ENCODE data around the gene SOWAHD.
"Not testable (repeated sequence)": the region's sequence is repeated elsewhere in the genome, so short reads cannot be mapped to it uniquely, and the experiment has no call there.

The SOWAHD gene, protein sequence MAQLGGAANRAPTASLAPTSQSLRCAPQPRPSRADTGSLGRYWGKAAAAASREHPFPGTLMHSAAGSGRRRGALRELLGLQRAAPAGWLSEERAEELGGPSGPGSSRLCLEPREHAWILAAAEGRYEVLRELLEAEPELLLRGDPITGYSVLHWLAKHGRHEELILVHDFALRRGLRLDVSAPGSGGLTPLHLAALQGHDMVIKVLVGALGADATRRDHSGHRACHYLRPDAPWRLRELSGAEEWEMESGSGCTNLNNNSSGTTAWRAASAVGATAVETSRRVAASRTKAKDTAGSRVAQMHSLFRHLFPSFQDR

DNA sequence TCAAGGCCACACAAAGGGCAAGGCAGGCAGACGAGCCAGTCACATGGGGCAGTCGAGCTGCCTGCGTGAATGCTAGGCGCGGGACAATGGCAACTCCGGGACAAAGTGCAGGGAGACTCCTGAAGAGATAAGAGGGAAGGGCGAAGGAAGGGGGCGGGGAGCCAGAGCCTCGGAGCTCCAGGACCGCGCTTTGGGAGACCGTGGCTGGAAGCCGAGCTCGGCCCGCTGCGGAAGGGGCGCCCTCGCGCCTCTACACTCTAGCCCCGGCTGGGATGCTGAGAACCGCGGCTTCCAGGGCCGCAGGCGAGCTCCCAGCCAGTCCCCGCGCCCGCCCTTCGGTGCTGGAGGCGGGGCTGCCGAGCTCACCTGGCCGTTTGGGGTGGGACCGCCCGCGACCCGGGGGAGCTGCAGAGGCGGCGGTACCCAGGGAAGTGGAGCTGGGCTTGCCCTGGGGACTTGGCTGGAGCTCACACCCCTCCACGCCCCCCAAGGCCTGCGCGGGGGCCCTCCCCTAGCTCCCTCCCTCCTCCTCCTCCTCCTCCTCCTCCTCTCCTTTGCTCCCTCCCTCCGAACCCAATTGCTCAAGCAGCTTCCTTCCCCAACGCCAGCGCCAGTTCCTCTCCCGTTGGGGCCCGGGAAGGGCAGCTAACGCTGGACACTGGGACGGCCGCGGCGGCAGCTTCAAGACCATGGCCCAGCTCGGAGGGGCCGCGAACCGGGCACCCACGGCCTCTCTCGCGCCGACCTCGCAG, at the start of gene SOWAHD:
Gene SOWAHD, plus strand, starts transcription at position 610 of the 752 bp plus-strand sequence. Its CDS starts 80 bp downstream, at position 690.
- DNase-seq, result peak; percentile 18 to 25

DNA sequence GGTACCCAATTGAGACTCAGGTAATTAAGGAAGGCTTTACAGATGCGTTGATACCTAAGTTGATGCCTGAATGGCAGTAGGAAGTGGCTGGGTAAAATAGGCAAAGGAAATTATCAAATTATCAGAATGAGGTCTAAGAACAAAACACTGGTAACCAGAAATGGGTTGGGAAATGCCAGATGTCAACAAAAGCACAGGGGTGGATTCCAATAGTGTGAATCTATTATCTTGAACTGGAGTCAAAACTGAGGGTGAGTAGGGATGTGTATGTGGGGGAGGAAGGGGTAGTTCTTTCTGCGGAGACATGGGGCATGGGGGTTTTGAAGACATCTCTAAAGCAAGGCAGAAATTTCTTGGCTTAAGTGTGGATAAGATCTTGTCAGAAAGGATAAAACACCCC, 49.5 kb upstream of the SOWAHD start:
- no peak for DNase-seq

DNA sequence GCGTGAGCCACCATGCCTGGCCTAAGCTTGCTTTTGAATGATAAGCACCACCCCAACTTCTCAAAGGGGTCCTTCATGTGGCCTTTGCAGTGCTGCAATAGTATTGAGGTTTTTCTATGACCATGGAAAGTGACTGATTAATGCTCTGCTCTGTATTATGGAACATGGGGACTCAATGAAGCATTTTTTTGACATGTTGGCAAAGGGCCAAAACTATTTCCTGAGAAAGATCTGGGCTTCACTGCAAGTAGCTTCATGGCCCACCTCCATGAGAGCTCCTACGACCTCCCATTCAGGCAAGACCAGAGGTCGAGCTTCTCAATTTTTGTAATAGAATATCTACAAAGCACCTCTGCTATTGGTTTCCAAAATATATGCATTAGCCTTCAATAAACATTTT, 48.8 kb upstream of the SOWAHD start:
- no peak for DNase-seq

DNA sequence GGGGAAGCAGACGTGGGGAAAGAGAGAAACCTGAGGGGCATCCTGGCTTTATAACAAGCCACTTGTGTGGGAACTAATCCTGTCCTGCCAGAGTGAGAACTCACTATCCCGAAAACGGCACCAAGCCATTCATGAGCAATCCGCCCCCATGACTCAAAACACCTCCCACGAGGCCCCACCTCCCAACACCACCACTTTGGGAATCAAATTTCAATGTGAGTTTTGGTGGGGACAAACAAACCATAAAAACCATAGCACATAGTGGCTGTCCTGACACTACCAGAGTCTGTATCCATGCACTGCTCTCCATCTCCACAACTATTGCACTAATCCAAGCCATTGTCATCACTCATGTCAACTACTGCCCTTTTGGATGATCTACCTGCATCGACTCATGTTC, 36.9 kb upstream of the SOWAHD start:
- no peak for DNase-seq

DNA sequence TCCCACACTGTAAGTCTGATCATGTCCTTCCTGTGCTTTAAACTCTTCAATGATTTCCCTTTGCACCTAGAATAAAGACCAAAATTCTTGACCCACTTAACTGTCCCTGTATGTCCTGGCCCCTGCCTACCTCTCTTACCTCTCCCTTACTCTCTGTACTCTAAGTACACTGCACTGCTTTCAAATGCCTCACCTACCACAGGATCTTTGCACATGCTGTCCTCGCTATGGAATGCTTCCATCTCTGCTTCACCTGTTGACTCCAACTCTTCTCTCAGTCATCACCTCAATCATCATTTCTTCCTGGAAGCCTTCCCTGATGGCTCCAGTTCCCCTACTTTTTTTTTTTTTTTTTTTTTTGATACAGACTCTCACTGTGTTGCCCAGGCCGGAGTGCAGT, 36.5 kb upstream of the SOWAHD start:
- DNase-seq, result no peak

DNA sequence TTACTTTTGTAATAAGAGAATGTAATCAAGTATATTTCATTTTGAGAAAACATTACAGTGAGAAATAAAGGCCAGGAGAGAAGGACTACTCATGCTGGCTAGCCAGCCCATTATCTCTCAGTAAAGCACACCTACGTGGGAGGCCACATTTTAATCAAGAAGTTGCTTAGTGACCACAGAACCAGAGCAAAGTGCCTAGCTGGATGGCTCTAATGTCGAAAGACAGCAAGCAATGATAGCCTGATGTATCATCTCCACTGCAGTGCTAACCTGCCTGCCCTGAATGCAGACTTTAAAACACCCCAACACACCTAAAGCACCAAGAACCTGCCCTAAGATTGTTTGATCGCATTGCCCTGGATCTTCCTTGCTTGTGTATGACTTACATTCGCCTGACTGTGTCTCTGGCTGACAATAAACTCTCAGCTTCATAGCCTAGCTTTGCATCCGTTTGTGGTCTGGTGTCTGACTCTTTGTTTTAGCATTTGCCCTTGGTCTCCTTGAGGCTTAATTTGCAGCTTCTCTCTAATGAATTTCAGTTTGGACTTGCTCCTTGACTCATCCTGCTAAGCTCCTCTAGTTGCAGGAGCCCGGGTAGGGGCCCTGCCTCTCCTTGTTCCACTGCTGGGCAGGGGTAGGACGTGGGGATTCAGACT, 31.4 kb upstream of the SOWAHD start:
- no peak for DNase-seq

DNA sequence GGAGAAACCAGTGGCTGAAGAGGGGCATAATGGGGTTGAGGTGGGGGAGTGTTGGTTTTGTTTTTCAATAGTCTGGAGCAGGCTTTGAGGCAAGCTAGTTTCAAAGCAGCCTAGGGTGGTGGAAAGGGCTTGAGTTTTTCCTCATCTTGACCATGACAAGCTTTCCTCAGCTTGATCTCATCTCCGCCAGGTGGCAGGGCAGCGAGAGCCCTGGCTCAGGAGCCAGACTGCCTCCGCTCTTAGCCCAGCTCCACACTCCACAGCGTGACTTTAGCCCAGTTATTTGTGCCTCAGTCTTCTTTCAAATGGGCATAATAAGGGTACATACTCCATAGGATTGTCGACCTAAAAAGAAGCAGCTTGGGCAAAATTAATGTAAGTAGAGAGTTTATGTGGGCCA, 29.9 kb upstream of the SOWAHD start:
- no peak for DNase-seq

DNA sequence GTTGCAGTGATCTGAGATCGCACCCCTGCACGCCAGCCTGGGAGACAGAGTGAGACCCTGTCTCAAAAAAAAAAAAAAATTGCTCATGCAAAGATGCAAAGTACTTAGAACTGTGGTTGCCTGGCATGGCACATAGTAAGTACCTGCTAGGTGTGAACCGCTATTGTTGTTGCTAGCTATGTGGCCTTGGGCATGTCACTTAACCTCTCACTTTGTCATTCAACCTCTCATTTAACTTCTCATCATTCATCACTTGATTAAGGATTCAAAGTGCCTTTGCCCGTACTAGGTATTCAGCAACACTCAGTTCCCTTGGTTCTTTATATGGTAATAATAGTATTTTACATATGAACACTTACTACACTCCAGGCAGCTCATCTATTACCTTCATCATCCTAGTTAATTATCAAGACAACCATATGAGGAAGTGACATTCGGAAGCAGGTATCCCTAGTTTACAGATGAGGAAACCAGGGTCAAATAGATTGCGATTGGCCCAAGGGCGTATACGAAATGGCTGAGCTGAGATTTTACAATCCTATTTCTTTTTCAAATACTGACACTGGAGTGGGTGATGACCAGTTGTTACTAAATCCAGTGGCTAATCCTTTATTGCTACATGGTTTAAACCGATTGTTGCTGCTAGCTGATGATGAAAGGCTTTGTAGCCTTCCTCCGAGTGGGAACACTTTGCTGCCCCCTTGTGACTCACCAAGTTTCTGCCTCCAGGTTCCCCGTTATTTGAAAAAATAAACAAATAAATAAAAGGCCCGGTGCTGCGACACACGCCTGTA, 28.8 kb upstream of the SOWAHD start:
- peak; percentile 62 to 79 for DNase-seq

DNA sequence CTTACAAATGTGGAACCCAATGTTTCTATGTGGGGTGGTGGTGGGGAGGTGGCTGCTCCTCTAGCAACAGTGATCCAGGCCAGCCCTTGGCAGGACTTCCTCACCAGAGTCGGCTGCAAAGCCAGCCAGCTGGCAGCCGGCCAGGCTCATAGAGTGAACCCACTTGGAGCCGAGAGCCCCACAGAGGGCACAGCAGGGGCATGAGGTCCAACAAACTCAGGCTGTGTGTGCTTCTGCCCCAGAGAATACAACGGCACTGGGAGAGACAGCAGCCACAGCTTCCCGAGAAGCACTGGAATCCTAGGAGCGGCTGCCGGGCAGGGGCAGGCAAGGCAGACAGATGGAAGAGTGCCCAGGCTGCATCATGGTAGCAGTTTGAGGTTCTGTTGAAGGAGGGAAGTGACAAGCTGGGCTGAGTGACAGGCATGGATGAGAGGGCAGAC, 23.5 kb upstream of the SOWAHD start:
- no peak for DNase-seq

DNA sequence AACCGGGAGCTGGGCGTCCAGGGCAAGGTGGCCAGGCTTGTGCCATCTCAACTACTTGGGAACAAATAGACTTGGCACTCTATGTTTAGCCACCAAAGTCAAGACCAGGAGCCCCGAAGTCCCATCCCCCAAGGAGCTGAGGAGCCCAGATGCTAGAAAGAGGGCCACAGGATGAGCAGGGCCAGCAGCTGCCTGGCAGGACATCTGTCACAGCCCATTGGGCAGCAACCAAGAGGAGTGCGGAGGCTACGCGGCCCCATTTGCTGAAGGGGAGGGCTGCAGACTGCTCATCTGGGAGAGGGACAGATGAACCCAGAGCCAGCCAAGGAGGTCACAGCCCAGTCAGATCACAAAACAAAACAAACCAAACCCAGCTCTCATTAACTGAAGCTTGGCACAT, 22.9 kb upstream of the SOWAHD start:
- no peak for DNase-seq

DNA sequence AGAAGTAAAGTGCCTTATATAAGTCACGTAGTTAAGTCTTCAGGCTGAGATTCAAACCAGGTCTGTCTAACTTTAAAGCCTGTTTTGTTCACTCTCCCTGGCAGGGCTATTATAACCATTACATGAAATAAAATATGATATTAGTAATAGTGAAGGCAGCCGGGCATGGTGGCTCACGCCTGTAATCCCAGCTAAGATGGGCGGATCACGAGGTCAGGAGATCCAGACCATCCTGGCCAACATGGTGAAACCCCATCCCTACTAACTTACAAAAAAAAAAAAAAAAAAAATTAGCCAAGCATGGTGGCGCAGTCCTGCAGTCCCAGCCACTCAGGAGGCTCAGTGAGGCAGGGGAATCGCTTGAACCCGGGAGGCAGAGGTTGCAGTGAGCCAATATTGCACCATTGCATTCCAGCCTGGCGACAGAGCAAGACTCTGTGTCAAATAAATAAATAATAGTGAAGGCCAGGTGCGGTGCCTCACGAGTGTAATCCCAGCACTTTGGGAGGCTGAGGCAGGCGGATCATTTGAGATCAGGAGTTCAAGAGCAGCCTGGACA, 22.1 kb upstream of the SOWAHD start:
- DNase-seq, result no peak

DNA sequence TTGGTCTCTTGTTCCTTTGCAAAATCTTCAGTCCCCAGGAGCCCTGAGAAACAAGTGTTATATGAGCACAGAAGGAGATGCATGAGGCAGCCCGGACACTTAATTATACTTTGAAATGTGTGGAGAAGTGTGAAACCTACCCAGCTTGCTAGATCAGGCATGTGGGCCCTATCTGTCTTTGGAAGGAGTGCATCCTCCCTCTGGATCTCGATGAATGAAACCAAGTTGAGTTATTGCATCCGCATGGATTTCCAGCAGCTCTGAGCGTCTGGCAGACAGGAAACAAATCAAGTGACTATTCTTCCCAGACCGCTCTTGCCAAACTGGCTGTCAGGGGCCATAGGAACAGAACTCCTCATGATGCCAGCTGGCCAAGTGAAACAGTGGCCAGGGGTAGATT, 19.6 kb upstream of the SOWAHD start:
- no peak for DNase-seq

DNA sequence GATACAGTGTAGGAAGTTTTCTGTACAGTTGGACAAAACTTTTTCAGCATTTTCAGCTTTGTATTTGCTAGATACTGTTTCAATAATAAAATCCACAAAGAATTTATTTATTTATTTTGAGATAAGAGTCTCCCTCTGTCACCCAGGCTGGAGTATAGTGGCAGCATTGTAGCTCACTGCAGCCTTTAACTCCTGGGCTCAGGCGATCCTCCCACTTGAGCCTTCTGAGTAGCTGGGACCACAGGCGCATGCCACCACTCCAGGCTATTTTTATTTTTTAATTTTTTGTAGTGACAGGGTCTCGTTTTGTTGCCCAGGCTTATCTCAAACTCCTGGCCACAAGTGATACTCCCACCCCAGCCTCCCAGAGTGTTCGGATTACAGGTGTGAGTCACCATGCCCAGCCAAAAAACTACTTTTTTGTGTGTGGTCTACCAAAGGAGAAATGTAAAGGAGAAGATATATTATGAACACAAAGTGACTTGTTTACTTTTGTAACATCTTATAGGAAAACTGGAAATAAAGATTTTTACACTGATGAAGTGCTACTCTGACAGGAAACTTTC, 13.0 kb upstream of the SOWAHD start:
- no peak for DNase-seq

DNA sequence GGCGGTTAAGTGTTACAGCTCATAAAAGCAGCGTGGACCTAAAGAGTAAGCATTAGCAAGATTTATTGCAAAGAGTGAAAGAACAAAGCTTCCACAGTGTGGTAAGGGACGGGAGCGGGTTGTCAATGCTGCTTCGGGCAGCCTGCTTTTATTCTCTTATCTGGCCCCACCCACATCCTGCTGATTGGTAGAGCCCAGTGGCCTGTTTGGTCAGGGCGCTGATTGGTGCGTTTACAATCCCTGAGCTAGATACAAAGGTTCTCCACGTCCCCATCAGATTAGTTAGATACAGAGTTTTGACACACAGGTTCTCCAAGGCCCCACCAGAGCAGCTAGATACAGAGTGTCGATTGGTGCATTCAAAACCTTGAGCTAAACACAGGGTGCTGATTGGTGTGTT, 8.3 kb upstream of the SOWAHD start:
- not testable (repeated sequence) for DNase-seq

DNA sequence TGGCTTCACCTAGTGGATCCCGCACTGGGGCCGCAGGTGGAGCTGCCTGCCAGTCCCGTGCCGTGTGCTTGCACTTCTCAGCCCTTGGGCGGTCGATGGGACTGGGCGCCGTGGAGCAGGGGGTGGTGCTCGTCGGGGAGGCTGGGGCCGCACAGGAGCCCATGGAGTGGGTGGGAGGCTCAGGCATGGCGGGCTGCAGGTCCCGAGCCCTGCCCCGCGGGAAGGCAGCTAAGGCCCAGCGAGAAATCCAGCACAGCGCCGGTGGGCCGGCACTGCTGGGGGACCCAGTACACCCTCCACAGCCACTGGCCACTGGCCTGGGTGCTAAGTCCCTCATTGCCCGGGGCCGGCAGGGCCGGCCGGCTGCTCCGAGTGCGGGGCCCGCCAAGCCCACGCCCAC, 7.6 kb upstream of the SOWAHD start:
- not testable (repeated sequence) for DNase-seq

DNA sequence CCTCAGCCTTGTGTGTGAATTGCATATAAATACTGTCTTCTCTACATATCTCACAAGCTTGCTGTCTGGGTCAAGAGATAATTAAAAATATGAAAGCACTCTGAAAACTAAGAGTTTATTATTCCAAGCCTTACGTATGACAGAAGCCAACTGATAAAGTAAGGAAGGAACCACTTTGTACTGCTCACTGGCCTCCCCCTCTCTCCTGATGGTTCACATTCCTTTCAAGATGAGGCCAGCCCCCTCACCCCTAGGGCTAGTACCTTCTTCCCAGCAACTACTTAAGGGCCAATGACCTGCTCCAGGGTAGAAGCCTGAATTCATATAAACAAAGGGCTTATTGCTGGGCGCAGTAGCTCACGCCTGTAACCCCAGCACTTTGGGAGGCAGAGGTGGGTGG, 5.4 kb upstream of the SOWAHD start:
- DNase-seq, result no peak

DNA sequence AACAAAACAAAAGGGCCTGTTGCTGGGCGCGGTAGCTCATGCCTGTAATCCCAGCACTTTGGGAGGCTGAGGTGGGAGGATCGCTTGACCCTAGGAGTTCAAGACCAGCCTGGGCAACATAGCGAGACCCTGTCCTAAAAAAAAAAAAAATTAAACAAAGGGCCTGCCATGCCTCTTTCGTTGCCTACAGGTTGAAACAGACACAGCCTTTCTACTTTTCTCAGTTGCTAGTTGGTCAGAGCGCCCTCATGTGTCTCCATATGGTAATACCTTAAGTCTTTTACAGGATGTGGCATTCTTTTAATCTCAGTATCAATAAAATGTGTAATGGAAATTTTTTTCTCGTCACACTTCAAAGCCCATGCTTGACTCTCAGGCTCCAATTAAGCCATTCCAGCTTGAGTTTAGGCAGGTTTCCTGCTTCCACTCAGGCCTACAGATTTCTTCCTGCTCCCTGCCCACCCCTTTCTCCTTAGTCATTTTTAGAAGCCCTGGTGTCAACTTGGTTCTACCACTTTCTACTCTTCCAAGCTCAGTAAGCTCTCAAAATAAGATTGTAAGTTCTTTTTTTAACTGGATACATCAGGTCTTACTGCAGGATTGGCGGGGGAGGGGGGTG, 4.6 kb upstream of the SOWAHD start:
- DNase-seq, result peak; percentile 44 to 74

DNA sequence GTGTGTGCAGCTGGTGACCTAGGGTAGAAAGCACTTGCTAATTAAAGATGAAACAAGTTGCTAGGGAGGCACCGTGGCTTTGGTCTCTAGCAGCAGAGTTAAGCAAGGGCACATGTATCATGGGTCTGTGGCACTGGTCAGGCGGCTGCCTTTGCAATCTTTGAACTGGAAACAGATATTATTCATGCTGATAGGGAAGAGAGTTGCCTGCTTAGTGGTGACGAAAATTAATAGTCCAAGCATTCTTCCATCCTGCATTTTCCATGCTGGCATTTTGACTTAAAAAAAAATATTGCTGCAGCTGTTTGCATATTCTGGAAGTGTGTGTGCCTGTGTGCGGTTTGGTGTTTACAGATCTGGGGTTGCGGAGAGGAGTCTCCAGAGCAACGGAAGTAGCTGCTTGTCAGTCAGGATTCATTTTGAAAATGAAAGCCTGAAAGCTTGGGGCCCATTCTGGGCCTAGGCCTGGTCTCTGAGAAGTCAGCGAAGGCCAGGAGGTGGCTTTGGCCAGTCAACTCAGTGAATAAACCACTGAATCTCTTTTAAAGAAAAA, 2.3 kb upstream of the SOWAHD start:
- no peak for DNase-seq

DNA sequence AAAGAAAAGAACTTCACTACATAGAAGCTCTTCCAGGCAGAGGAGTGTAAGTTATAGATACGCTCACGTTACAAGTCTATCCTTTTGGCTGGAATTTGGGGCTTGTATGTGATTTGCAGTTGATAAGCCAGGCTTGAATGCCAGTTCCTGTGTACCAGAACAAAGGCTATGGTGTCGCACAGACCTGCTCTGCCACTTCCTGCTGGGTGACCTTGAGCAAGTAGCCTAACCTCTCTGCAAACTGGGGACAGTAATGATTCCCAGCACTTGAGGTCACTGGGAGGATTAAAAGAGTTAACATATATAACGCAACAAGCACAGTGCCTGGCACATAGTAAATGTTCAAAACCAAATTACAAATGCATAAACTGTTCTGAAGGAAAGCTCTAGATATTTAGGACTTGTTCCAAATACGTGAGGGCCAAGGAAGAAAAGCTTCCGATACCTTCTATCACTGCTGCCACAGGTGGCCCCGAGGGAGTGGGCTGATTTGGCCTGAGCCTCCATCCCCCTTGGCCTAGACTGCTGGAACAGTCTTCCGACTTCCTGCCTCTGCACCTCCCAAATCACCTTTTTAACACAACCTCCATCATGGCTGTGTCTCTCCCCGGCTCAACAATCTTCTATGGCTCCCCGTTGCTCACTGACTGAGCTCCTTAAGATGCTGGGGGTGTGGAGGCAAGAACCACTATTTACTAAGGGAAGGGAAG, 1.3 kb upstream of the SOWAHD start:
- DNase-seq, result no peak

DNA sequence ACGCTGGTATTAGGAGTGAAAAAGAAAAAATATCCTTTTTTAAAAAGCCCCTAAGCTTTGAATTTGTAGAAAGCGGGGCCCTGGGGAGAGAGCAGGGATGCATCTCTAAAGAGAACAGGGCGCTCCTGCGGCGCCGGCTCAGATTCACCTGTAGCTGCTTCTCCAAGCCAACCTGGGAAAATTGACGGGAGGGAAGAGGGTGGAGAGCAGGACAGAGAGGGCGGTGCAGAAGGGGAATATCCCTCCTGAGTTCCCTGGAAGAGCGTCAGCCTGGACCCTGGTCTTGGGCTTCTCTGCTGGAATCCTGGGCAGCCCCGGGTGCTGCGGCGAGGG, 776 bp upstream of the SOWAHD start:
- DNase-seq, result no peak

DNA sequence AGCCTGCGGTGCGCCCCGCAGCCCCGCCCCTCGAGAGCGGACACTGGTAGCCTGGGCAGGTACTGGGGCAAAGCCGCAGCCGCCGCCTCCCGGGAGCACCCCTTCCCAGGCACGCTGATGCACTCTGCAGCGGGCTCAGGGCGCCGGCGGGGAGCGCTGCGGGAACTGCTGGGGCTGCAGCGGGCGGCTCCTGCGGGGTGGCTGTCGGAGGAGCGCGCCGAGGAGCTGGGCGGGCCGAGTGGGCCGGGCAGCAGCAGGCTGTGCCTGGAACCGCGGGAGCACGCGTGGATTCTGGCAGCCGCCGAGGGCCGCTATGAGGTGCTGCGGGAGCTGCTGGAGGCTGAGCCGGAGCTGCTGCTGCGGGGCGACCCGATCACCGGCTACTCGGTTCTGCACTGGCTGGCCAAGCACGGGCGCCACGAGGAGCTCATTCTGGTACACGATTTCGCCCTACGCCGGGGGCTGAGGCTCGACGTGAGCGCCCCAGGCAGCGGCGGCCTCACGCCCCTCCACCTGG, 401 bp downstream of the SOWAHD start:
- DNase-seq, result no peak

All from AML-193 (cell line).